SIG-M5 (cell line): Measurements from ENCODE around the gene IER5.
"Not testable (repeated sequence)": the region's sequence is repeated elsewhere in the genome, so short reads cannot be mapped to it uniquely, and the experiment has no call there.

ENCODE experiments used
- DNase-seq: peaks from one replicate; lab custom pipeline; 2025; lab: John Stamatoyannopoulos, UW

The IER5 gene

DNA sequence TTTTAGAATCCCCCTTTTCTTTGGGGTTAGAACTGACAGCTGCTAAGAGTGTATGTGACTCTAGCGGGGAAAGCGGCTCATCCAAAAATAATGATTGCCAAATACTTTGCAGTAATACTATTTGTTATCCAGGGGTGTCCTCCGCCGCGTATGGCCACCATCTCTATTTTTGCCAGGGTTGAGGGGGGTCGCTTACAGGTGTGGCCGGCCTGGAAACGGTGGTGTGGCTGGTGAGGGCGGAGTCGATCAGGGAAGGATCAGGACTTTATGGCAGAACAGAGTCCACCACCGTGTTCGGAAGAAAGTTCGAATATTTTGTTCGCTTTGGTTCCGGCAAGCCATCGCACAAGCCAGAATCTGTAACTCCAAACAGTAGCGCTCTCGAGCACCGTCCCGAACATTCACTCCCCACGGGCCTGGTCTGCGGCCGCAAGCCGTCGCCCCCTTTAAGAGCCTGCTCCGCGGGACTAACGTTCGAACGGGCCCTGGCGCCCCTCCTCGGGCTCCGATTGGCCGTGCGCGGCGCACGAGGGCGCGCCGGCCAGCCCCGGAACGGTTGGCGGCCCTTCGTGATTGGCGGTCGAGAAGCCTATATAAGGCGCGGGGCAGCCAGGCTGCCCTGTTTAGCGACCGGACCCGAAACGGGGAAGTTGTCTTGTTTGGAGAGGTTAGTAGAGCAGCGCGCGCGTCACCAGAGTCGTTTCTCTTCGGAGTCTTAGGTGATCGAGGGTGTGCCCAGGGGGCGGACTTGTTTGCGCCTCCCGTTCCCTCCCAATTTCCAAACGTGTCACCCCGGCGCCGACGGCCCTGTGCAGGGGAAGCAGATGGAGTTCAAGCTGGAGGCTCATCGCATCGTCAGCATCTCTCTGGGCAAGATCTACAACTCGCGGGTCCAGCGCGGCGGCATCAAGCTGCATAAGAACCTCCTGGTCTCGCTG lies at the start of gene IER5:
Gene IER5 (plus strand): TSS at position 622 of the 938 bp plus-strand sequence. CDS start 203 bp downstream, at position 825.
- DNase-seq = peak; percentile 93

DNA sequence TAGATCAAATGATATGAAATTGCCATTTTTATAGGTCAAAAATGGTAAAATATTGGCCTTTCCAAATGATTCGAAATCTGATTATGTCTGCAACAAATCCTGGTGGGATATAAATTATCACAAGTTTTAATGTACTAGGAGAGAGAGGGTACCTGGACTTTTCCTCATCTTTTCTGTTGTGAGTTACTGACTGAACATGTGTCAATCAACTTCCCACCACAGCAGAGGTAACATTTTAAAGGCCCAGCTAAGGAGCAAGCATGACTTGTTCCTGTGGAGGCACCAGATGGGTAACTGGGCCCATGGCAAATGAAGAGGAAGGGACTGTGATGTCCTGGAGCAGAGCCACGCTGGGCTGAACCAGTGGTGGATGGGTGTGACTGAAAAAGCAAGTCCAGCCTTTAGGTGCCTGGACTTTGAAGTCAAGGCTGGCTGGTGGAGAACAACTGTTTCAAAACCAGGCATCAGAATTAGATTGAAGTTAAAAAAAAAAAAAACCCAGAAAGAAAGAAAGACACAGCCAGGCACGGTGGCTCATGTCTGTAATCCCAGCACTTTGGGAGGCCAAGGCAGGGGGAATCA lies 48.1 kb upstream of the IER5 start:
- DNase-seq = no peak

- DNase-seq = peak; percentile 71
Measured at GRCh38 chr1:181043025-181043888, 45.2 kb upstream of the IER5 start.

DNA sequence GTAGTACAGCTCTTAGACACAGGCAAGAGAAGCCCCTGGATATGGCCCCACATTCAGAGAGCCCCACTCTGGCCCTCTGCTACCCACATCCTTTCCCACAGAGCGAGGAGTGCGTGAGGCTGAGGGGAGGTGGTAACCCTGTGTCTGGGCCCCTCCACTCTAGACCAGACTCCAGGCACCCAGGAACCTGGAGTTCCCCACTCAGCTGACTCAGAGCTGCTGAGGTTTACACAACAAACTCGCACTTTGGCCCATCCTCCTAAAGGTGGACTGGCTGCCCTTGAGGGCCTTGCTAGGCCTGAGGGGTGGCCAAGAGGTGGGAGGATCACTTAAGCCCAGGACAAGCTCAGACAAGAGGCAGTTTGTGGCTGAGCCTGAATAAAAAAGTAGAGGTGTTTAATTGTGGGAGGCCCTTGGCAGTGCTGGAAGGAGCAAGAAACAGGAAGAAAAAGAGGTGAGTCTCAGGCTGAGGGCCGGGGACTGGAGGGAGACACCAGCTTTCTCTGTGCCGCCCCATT lies 44.0 kb upstream of the IER5 start:
- no peak for DNase-seq

GRCh38 chr1:181045946-181046345 lies 42.6 kb upstream of the IER5 start:
- not testable (repeated sequence) for DNase-seq

DNA sequence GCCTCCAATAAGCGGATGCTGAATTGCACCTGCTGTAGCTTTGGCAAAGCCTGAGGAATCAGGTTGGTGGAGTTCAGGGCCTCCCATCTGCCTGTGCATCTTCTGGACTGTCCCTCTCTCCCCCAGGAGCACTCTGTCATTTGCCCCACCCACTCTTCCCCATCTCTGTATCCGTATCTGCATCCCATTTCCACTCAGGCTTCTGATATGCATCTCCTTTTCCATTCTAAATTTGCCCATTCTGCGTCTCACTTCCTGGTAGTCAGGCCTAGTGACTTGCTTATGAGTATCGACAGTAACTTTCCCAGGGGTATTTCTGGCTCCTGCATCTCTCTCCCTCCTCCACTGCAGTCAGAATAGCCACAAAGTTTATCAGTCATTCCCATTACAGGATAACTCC lies 39.1 kb upstream of the IER5 start:
- DNase-seq = no peak

GRCh38 chr1:181050922-181051321 lies 37.6 kb upstream of the IER5 start:
- DNase-seq = no peak

- DNase-seq = no peak
Measured at GRCh38 chr1:181056560-181056959, 31.9 kb upstream of the IER5 start.

DNA sequence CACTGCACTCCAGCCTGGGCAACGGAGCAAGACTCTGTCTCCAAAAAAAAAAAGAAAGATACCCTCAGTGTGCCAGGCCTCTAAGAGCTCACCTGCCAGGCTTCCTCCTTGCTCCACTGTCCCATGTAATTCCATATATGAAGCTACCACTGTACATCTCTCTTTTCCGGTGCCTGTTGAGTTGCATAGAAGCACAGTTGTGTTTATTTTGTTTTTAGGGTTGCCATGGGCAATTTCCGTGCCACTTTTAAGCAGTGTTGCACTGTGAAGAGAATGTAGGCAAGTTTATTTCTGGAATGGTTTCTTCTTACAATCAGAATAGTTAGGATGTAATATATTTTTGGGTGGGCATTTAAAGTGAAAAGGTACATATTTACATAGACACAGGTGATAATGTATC lies 31.4 kb upstream of the IER5 start:
- DNase-seq = no peak

GRCh38 chr1:181059435-181059834 lies 29.1 kb upstream of the IER5 start:
- DNase-seq = no peak

DNA sequence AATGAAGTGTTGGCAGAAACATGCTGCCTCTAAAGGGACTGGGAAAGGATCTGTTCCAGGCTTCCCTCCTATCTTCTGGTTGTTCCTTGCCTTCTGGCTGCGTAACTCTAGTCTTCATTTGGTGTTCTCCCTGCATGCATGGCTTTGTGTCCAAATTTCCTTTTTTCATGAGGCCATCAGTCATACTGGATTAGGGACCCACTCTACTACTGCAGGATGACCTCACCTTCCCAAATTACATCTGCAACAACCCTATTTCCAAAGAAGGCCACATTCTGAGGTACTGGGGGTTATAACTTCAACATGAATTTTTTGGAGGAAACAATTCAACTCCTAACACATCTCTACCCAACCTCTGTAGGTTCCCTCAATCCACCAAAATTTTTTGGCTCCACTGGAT lies 28.4 kb upstream of the IER5 start:
- no peak for DNase-seq

GRCh38 chr1:181060947-181061346 lies 27.6 kb upstream of the IER5 start:
- not testable (repeated sequence) for DNase-seq

- DNase-seq = no peak
Measured at GRCh38 chr1:181061487-181061886, 27.0 kb upstream of the IER5 start.

DNA sequence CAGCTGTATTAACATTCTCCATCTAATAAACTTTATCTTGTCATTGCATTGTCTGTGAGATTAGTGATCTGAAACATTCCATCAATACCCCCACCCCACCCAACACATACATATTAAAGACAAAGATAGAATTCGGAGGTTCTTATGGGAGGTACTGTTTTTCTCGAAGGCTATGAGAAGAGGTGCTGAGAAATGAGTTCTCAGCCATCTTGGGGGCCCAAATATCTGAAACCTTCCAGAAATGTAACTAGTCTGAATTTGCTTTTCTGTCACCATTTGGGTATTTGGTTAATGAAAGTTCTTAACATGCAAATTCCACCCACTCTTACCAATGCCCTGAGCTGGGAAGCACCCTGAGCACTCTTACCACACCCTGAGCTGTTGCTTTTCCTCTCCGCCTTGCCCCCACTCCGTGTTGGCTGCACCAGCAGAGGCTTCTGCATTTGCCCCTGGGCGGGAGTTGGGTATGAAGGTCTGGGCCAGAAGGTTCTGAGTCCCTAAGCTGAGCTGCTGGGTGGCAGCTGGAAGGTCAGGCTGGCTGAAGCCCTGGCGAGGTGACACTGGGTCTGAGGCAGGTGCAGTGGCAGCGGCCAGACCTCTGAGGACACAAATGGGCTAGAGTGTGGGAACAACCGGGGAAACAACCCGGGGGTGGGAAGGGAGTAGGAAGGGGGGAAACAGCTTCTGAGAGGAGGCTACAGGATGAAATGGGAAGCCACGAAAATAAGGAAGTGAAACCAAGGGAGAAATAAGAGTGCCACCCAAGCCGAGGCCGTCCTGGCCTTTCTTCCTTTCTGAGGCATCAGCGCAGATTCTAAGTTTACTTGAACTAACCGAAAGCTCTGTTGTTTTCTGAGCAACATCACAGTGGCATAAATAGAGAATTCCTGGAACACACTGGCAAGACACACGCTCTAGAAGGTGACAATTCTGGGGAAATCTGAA lies 26.3 kb upstream of the IER5 start:
- DNase-seq = peak; percentile 54

- peak; percentile 54 for DNase-seq
Measured at GRCh38 chr1:181062836-181063428, 25.6 kb upstream of the IER5 start.

- no peak for DNase-seq
Measured at GRCh38 chr1:181064011-181064623, 24.4 kb upstream of the IER5 start.

GRCh38 chr1:181064702-181065101 lies 23.8 kb upstream of the IER5 start:
- DNase-seq = no peak

GRCh38 chr1:181073638-181074037 lies 14.9 kb upstream of the IER5 start:
- no peak for DNase-seq

GRCh38 chr1:181075766-181076350 lies 12.6 kb upstream of the IER5 start:
- no peak for DNase-seq

- no peak for DNase-seq
Measured at GRCh38 chr1:181076852-181077251, 11.6 kb upstream of the IER5 start.
